MCF 10A (cell line): ENCODE data around the gene ATRIP. TPM values are rescaled to one million over a fixed set of nuclear protein-coding genes. Genes with fewer than 3 reads are reported as not detected.

Experiments
- BruUV-seq: library from RNA; stranded (reverse); fragments of 400-500 nt; replicated peaks from 2 replicates; lab custom pipeline; 2021; lab: Mats Ljungman, UMichigan
- CTCF ChIA-PET: fragments of 300-600 bp; sonication (Branson Sonifier 250); formaldehyde crosslinking; extraction: SDS; loops from one replicate; lab custom pipeline; 2021; ENCODE audit warnings: antibody characterized with exemption, inconsistent platforms; lab: Yijun Ruan, JAX
- POLR2A ChIA-PET: fragments of 300-600, 350-650 bp; sonication (Branson Sonifier 250); formaldehyde crosslinking; extraction: SDS; loops from one replicate; lab custom pipeline; 2020; ENCODE audit warnings: antibody characterized with exemption, inconsistent platforms; lab: Yijun Ruan, JAX
- DNase-seq: peaks from one replicate; pipeline ENCODE4 v3.0.0-alpha.2; 2018; ENCODE audit not compliant: unreplicated experiment
- H3K27ac Mint-ChIP-seq: one replicate; pipeline ENCODE4 v1.8.0; 2022; ENCODE audit warnings: mild to moderate bottlenecking, low read depth, mixed read lengths; ENCODE audit not compliant: unreplicated experiment
- H3K27me3 Mint-ChIP-seq: one replicate; pipeline ENCODE4 v1.8.0; 2022; ENCODE audit warnings: mixed read lengths; ENCODE audit not compliant: insufficient read depth, unreplicated experiment
- H3K36me3 Mint-ChIP-seq: one replicate; pipeline ENCODE4 v1.8.0; 2022; ENCODE audit warnings: mild to moderate bottlenecking, moderate library complexity, mixed read lengths; ENCODE audit not compliant: insufficient read depth, unreplicated experiment
- H3K4me1 Mint-ChIP-seq: one replicate; pipeline ENCODE4 v1.8.0; 2022; ENCODE audit warnings: mixed read lengths; ENCODE audit not compliant: insufficient read depth, unreplicated experiment
- H3K4me3 Mint-ChIP-seq: one replicate; pipeline ENCODE4 v1.8.0; 2022; ENCODE audit warnings: mild to moderate bottlenecking, moderate library complexity, mixed read lengths; ENCODE audit not compliant: unreplicated experiment
- H3K9me3 Mint-ChIP-seq: one replicate; pipeline ENCODE4 v1.8.0; 2022; ENCODE audit warnings: mixed read lengths; ENCODE audit not compliant: unreplicated experiment
- CTCF ChIP-seq: fragments of 200-600 bp; IDR thresholded peaks from one replicate; pipeline ENCODE4 v1.8.0; 2022; ENCODE audit warnings: antibody characterized with exemption, mild to moderate bottlenecking; ENCODE audit not compliant: unreplicated experiment
- intact Hi-C: fragments of 100-400 bp; cut with micrococcal nuclease; formaldehyde crosslinking; loops from 2 replicates; pipeline ENCODE4 v1.14.1; 2022
- total RNA-seq: library from RNA; stranded (reverse); gene quantifications from 2 replicates; pipeline ENCODE4 v1.2.3, GENCODE V29; 2022

The ATRIP gene
- total RNA-seq, 1 experiment from 2014 or later: 8.6 TPM

DNA sequence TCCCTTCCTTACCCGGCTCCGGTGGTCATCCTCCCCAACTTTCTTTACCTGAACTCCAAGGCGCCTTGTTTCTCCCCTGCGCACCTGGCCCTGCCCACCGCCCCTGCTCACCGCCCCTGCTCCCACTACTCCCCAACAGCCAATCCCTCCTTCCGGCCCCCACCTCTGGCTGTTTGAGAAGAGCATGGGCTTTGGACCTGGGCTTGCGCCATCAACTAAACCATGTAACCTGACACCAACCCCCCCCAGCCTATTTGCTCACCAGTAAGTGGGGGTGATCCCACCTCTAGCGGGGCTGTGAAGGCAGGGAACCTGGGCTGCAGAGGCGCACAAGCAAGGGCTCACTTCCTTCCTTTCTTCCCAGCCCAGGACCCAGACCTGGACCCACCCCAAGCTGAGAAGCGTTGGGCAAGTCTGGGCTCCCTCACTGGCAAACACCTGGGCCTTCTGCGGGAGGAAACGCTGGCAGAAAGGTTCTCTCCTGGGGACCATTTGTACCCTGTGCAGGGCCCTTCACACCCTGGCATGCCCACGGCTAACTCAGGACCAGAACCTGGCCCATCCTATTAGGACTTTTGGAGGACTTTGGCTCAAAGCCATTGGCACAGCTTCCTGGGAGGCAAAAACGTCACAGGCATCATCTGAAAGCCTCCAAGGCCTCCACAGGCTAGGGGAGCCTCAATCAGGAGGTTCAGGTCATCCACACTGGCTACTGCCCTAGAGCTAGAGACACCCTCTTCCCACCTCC, 16.4 kb upstream of the ATRIP start, which contains the start of gene PLXNB1:
PLXNB1 (minus strand) TSS at position 127 of the 748 bp plus-strand sequence. CDS start 5,475 bp downstream, outside the sequence.
- Mint-ChIP-seq H3K9me3 (no peaks in the 10 kb centered on the region), H3K4me1 (peaks cover 68% of the 10 kb centered on the region), H3K27me3 (no peaks in the 10 kb centered on the region), H3K36me3 (peaks cover 43% of the 10 kb centered on the region), H3K4me3 (peak within 1 kb of the TSS; percentile 99), H3K27ac (peak within 1 kb of the TSS; percentile 98)
- TF ChIP-seq CTCF: no peak
- CTCF ChIA-PET: interaction anchor here (0.6 to 4.3 kb wide), 4 partner anchors 17 to 251 kb away, joined by 3 to 31 read pairs (median 6); no protein-coding TSS in a partner anchor
- POLR2A ChIA-PET: interaction anchor here (0.6 to 20.2 kb wide), 16 partner anchors 10 to 265 kb away, joined by 3 to 749 read pairs (median 4); partner anchors contain the start of genes ATRIP, CCDC51, PFKFB4 and SLC26A6
- peak; percentile 96 for DNase-seq
- intact Hi-C loops: no loop called here
- BruUV-seq: TSS peak; percentile 36

DNA sequence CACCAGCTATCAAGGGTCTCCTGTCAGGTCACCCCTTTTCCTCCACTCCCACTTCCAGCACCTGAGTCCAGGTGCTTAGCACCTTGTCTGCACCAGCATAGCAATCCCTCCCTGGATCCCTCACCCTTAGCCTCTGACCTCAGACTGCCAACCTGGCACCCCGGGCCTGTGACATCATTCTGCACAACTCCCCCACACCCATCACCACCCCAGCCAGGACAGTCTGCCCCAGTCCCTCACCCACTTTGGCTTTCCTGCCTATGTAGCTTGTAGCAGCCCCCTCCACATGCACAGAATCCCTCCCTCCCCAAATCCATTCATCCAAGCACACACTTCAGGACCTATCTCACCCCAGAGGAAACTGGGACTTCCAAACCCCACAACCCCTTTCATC, 15.8 kb upstream of the ATRIP start:
- no peaks in the 10 kb centered on the region for H3K9me3 Mint-ChIP-seq
- CTCF ChIA-PET: interaction anchor here (0.5 to 4.3 kb wide), 5 partner anchors 18 to 1518 kb away, joined by 3 to 31 read pairs (median 5); no protein-coding TSS in a partner anchor
- H3K36me3 Mint-ChIP-seq: peaks cover 43% of the 10 kb centered on the region
- intact Hi-C loops: no loop called here
- BruUV-seq: no TSS peak
- peak overlapping the region; percentile 99 for H3K4me3 Mint-ChIP-seq
- no peak for DNase-seq
- H3K27me3 Mint-ChIP-seq: no peaks in the 10 kb centered on the region
- TF ChIP-seq CTCF: no peak
- POLR2A ChIA-PET: interaction anchor here (0.6 to 20.2 kb wide), 13 partner anchors 9 to 205 kb away, joined by 3 to 749 read pairs (median 4); partner anchors contain the start of genes ATRIP, CCDC51, TMA7 and ZNF589
- peak overlapping the region; percentile 98 for H3K27ac Mint-ChIP-seq
- H3K4me1 Mint-ChIP-seq: peaks cover 65% of the 10 kb centered on the region

DNA sequence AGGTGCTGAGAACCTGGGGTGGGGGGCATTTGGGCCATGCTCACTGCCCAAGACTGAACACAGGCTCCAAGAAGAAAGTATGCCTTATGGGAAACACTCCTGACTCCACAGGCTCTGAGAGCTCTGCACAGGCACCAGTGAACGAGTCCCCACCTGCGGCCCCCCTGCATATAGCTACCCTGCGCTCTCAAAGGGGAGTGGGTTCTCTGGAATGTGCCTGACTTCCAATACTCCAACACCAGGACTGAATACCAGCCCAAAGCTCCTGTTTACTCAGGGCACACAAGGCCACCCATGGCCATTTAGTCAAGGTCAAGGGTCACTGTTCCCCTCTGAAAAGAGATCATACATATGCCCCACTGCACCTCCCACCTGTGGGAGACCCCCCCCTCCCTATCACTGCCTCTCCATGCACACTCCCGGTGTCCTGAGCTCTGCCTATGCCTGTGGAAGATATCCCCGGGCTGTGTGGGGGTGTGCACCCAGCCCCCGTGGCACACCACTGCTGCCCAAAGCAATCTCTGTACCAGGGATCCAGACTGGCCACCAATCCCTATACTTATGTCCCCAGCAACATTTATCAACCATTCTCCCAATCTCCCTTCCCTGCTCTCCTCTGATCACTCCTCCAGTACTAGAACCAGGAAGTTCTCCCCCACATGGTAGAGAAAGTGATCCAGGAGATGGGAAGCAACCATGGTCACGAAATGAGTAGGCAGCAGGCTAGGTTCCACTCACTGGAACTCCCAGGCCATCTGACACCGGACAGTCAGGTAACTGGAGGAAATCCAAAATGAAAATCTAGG, 15.1 kb upstream of the ATRIP start:
- intact Hi-C loops: no loop called here
- ChIA-PET POLR2A (interaction anchor here (0.5 to 20.2 kb wide), 15 partner anchors 8 to 237 kb away, joined by 3 to 749 read pairs (median 10); partner anchors contain the start of genes ATRIP, CCDC51, NME6 and TMA7), CTCF (interaction anchor here (0.5 to 10.7 kb wide), 7 partner anchors 19 to 1517 kb away, joined by 3 to 647 read pairs (median 31); no protein-coding TSS in a partner anchor)
- H3K4me3 Mint-ChIP-seq: peak overlapping the region; percentile 99
- H3K27ac Mint-ChIP-seq: peak overlapping the region; percentile 98
- BruUV-seq: no TSS peak
- no peaks in the 10 kb centered on the region for H3K27me3 Mint-ChIP-seq
- H3K9me3 Mint-ChIP-seq: no peaks in the 10 kb centered on the region
- no peak for DNase-seq
- TF ChIP-seq CTCF: no peak
- peaks cover 37% of the 10 kb centered on the region for H3K36me3 Mint-ChIP-seq
- peaks cover 59% of the 10 kb centered on the region for H3K4me1 Mint-ChIP-seq
